Measurements from ENCODE around the gene EPHB3. TPM values are rescaled to one million over a fixed set of nuclear protein-coding genes. Genes with fewer than 3 reads are reported as not detected.
A peak's percentile ranks its signal among the peaks of the same experiment; 100 is the strongest.

The EPHB3 gene
- total RNA-seq (1 to 10 TPM; 2.0 to 2.3 TPM), polyA plus RNA-seq (ENCODE audit: insufficient read depth, low read depth, low replicate concordance) (2.6 TPM)
- long read RNA-seq, donor 1, full-length matches to known transcripts = 2 of 11 reads
- long read RNA-seq, donor 1, partial matches to known transcripts = 9 of 11 reads
- long read RNA-seq, donor 1, other reads (novel, unspliced or antisense) = 0 of 11 reads
- long read RNA-seq, donor 2, full-length matches to known transcripts = 1 of 1 reads
- long read RNA-seq, donor 2, partial matches to known transcripts = 0 of 1 reads
- long read RNA-seq, donor 2, other reads (novel, unspliced or antisense) = 0 of 1 reads

DNA sequence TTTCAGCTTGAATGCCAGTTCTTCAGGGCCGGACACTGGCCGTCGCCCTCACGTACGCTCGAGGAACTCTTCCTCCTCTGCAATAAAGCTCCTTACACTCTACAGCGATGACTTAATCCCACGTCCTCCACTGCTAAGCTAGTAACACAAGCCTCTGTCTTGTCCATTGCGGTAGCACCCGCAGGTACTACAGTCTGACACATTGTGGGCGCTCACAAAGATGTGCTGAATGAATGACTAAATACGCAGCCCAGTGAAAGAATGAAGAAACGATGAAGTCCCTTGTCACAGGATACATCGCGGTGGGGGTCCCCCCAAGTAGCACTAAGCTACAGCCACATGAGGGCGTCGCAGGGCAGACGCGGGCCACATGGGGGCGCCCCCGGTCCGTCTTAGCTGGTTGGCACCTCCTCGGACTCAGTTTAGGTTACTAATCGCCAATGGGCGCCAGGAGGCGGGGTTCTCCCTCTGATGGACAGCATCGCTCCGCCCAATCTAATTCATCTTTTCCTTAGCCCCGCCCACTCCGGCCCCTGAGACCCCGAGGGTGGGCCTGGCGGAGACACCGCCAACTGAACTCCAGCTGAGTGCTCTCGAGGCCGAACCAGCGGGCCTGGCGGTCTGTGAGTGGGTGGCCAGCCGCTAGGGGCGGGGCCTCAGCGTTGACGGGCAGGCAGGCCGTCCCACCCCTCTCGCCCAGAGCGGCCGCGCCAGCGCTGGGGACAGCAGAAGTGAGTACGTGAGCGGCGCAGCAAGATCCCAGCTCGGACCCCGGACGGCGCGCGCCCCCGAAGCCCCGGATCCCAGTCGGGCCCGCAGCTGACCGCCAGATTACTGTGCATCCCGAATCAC, at the start of gene EPHB3:
Gene EPHB3, plus strand, starts transcription at position 725 of the 852 bp plus-strand sequence. CDS start 451 bp downstream, outside the sequence.
- intact Hi-C loops (cut with DNase I; ENCODE audit: low total_unique reads) = no loop called here
- peaks cover 18% of the 10 kb centered on the region for H3K4me1 ChIP-seq
- peak; percentile 99 for DNase-seq
- peak within 1 kb of the TSS; percentile 66 to 73 for H3K4me3 ChIP-seq
- H3K27ac ChIP-seq = peak within 1 kb of the TSS; percentile 39 to 60
- H3K36me3 ChIP-seq (ENCODE audit: low read depth, missing control alignments) = no peaks in the 10 kb centered on the region
- no peaks in the 10 kb centered on the region for H3K9me3 ChIP-seq
- WGBS, 2 donors = 1% methylated on average over 38 to 47 of the region's 62 CpGs
- peak; percentile 80 for TF ChIP-seq POLR2A (IDR thresholded peaks at IDR 0.05)
- TF ChIP-seq, protein P1, sequence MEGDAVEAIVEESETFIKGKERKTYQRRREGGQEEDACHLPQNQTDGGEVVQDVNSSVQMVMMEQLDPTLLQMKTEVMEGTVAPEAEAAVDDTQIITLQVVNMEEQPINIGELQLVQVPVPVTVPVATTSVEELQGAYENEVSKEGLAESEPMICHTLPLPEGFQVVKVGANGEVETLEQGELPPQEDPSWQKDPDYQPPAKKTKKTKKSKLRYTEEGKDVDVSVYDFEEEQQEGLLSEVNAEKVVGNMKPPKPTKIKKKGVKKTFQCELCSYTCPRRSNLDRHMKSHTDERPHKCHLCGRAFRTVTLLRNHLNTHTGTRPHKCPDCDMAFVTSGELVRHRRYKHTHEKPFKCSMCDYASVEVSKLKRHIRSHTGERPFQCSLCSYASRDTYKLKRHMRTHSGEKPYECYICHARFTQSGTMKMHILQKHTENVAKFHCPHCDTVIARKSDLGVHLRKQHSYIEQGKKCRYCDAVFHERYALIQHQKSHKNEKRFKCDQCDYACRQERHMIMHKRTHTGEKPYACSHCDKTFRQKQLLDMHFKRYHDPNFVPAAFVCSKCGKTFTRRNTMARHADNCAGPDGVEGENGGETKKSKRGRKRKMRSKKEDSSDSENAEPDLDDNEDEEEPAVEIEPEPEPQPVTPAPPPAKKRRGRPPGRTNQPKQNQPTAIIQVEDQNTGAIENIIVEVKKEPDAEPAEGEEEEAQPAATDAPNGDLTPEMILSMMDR (IDR thresholded peaks at IDR 0.05) = peak; percentile 94 to 96 (median 94)
- H3K27me3 ChIP-seq = no peaks in the 10 kb centered on the region

DNA sequence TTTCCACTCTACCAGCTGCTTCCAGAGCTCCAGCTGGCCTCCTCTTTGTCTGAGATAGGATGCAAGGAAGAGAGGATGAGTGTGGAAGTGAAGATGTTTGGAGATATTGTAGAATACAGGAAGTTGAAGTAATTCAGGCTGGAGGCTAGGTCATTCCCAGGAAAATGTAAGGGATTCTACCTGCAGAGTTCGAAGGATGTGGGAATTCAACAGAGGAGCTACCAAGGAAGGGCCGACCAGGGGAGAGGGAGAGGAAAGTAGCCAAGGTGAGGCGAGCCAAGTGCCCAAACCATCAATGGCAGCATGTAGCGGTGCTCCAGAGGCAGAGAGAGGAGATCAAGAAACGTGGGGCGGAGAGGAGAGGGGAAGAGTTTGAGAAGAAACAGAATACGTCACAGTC, 49.0 kb upstream of the EPHB3 start:
- H3K9me3 ChIP-seq = no peaks in the 10 kb centered on the region
- DNase-seq = no peak
- intact Hi-C loops (cut with DNase I; ENCODE audit: low total_unique reads) = no loop called here
- peaks cover 5% of the 10 kb centered on the region for H3K4me1 ChIP-seq
- no peak for TF ChIP-seq POLR2A (IDR thresholded peaks at IDR 0.05)
- TF ChIP-seq, protein P1 (IDR thresholded peaks at IDR 0.05) = no peak
- no peaks in the 10 kb centered on the region for H3K36me3 ChIP-seq (ENCODE audit: low read depth, missing control alignments)
- no peak overlapping the region for H3K27ac ChIP-seq
- no peaks in the 10 kb centered on the region for H3K27me3 ChIP-seq
- no peak overlapping the region for H3K4me3 ChIP-seq
- 59 to 74% methylated on average over 7 of the region's 7 CpGs for WGBS, 2 donors

DNA sequence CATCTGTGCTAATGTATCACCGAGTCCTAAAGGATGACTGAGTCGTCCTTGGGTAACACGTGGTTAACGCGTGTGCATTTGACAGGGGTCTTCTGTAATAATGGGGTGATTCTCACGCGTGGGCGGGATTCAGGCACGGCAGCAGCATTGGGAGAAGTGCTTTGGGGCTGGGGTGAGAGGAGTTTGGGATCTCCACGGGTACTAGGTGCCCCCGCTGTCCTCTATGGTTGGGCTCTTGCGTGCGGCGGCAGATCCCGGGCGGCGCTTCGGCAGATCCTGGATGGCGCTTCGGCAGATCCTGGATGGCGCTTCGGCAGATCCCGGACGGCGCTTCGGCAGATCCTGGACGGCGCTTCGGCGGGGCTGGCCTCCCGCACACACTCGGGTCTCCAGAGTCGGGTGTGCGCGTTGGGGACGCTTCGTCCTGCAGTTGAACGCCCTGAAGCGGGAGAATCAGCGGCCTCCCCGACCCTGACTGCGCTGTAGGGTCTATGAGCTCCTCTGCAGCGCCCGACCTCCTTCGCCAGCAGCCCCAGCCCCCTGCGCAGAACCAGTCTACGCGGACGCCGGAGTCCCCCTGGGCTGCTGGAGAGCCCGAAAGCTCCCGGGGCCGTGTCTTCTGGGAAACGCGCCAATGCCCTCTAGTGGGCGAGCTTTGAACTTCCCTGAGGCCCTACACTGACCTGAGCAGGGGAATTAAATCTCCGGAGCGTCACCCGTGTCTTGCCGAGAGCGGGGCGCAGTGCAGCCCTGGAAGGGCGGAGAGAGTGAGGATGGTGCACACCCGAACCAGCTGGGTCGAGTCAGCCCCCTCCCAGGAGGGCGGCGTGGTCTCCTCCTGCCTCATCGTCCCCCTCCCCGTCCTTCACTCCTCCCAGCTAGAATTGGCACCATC, 48.1 kb upstream of the EPHB3 start:
- DNase-seq = peak; percentile 93

DNA sequence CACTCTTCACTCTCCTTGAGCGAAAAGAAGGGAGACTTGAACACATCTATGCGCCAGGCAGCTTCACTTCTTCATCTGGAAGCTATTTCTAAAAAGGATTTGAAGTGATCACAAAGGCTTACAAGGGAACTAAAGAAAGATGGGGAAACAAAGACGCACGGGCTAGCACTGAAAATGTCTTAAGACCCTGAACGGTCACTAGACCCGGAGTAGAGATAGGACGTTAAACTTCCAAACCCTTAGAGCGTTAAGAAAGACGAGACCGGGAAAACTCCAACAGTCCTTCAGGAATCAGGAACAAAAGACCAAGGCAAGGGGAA, 47.5 kb upstream of the EPHB3 start:
- Histone ChIP-seq H3K4me1 (peaks cover 5% of the 10 kb centered on the region), H3K4me3 (peak overlapping the region; percentile 46 to 49), H3K36me3 (ENCODE audit: low read depth, missing control alignments) (no peaks in the 10 kb centered on the region), H3K27ac (no peak overlapping the region), H3K9me3 (no peaks in the 10 kb centered on the region), H3K27me3 (no peaks in the 10 kb centered on the region)
- 12 to 25% methylated on average over 10 of the region's 10 CpGs for WGBS, 2 donors
- intact Hi-C loops (cut with DNase I; ENCODE audit: low total_unique reads) = no loop called here
- no peak for DNase-seq
- TF ChIP-seq, protein P1 (IDR thresholded peaks at IDR 0.05) = no peak
- no peak for TF ChIP-seq POLR2A (IDR thresholded peaks at IDR 0.05)

More for the DNA sequence above, 48.1 kb upstream of the EPHB3 start:
- H3K27ac ChIP-seq = no peak overlapping the region
- no peaks in the 10 kb centered on the region for H3K27me3 ChIP-seq
- WGBS, 2 donors = 2 to 13% methylated on average over 12 to 57 of the region's 69 CpGs
- peaks cover 5% of the 10 kb centered on the region for H3K4me1 ChIP-seq
- peak overlapping the region; percentile 46 to 49 for H3K4me3 ChIP-seq
- no peaks in the 10 kb centered on the region for H3K36me3 ChIP-seq (ENCODE audit: low read depth, missing control alignments)
- intact Hi-C loops (cut with DNase I; ENCODE audit: low total_unique reads) = no loop called here
- no peak for TF ChIP-seq POLR2A (IDR thresholded peaks at IDR 0.05)
- TF ChIP-seq, protein P1 (IDR thresholded peaks at IDR 0.05) = peak; percentile 60 to 86 (median 75)
- no peaks in the 10 kb centered on the region for H3K9me3 ChIP-seq
